ENCODE data around the gene ALOX5.
"Not testable (repeated sequence)": the region's sequence is repeated elsewhere in the genome, so short reads cannot be mapped to it uniquely, and the experiment has no call there.

The ALOX5 gene

GRCh38 chr10:45375101-45375500 is 1.1 kb downstream of the ALOX5 start:
- no peak for DNase-seq

GRCh38 chr10:45375716-45376231 is 1.8 kb downstream of the ALOX5 start:
- DNase-seq = no peak

- no peak for DNase-seq
Measured at GRCh38 chr10:45376371-45376801, 2.4 kb downstream of the ALOX5 start.

- DNase-seq = no peak
Measured at GRCh38 chr10:45377321-45377720, 3.3 kb downstream of the ALOX5 start.

- no peak for DNase-seq
Measured at GRCh38 chr10:45377858-45378257, 3.8 kb downstream of the ALOX5 start.

GRCh38 chr10:45378914-45379726 is 5.1 kb downstream of the ALOX5 start:
- no peak for DNase-seq

GRCh38 chr10:45379891-45380540 is 6.0 kb downstream of the ALOX5 start:
- DNase-seq = no peak

- DNase-seq = no peak
Measured at GRCh38 chr10:45380903-45381620, 7.0 kb downstream of the ALOX5 start.

- DNase-seq = no peak
Measured at GRCh38 chr10:45382591-45382990, 8.6 kb downstream of the ALOX5 start.

GRCh38 chr10:45383682-45384330 is 9.8 kb downstream of the ALOX5 start:
- DNase-seq = no peak

- DNase-seq = no peak
Measured at GRCh38 chr10:45386657-45387056, 12.6 kb downstream of the ALOX5 start.

GRCh38 chr10:45387096-45387893 is 13.3 kb downstream of the ALOX5 start:
- DNase-seq = no peak

- not testable (repeated sequence) for DNase-seq
Measured at GRCh38 chr10:45389671-45390070, 15.7 kb downstream of the ALOX5 start.

GRCh38 chr10:45391636-45392035 is 17.6 kb downstream of the ALOX5 start:
- DNase-seq = not testable (repeated sequence)

GRCh38 chr10:45395554-45395953 is 21.5 kb downstream of the ALOX5 start:
- no peak for DNase-seq

- DNase-seq = no peak
Measured at GRCh38 chr10:45398595-45398994, 24.6 kb downstream of the ALOX5 start.

- no peak for DNase-seq
Measured at GRCh38 chr10:45399113-45399512, 25.1 kb downstream of the ALOX5 start.

GRCh38 chr10:45403151-45403550 is 29.1 kb downstream of the ALOX5 start:
- DNase-seq = no peak

- DNase-seq = no peak
Measured at GRCh38 chr10:45404087-45404769, 30.2 kb downstream of the ALOX5 start.

GRCh38 chr10:45404770-45405120 is 30.7 kb downstream of the ALOX5 start:
- DNase-seq = no peak

- no peak for DNase-seq
Measured at GRCh38 chr10:45407542-45407941, 33.5 kb downstream of the ALOX5 start.
